SU-DHL-6 (cell line): ENCODE data around the gene AXIN2.

Experiments
- CTCF ChIP-seq: fragments of 200-600 bp; sonication (generic); IDR thresholded peaks from one replicate; pipeline ENCODE4 v1.5.1; 2017; ENCODE audit warnings: antibody characterized with exemption, mild to moderate bottlenecking, low read length, moderate library complexity; ENCODE audit not compliant: insufficient read depth, poor library complexity, severe bottlenecking
- EZH2phosphoT487 ChIP-seq: fragments of 200-600 bp; sonication (generic), shearing (Covaris generic); conservative IDR thresholded peaks from 2 replicates; pipeline ENCODE4 v1.6.1; 2018; ENCODE audit warnings: mild to moderate bottlenecking, antibody characterized with exemption, low read length, moderate library complexity, mixed read lengths

- TF ChIP-seq CTCF (no peak), EZH2phosphoT487 (no peak)
Measured at GRCh38 chr17:65553009-65553645, 8.3 kb downstream of the AXIN2 start.
